ENCODE results near the gene XPNPEP3.
"Not testable (repeated sequence)": the region's sequence is repeated elsewhere in the genome, so short reads cannot be mapped to it uniquely, and the experiment has no call there.

DNA sequence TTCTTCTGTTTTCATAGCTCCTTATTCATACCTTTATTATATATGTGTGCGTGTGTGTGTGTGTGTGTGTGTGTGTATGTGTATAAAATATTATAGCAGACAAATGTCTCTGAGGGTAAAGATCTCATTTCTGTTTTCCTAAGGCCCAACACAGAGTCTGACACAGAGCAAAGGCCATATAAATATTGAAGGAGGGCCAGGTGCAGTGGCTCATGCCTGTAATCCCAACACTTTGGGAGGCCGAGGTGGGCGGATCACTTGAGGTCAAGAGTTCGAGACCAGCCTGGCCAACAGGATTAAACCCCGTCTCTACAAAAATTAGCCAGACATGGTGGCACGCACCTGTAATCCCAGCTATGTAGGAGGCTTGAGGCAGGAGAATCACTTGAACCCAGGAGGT, 11.4 kb downstream of the XPNPEP3 start:
- TF ChIP-seq, protein P1, sequence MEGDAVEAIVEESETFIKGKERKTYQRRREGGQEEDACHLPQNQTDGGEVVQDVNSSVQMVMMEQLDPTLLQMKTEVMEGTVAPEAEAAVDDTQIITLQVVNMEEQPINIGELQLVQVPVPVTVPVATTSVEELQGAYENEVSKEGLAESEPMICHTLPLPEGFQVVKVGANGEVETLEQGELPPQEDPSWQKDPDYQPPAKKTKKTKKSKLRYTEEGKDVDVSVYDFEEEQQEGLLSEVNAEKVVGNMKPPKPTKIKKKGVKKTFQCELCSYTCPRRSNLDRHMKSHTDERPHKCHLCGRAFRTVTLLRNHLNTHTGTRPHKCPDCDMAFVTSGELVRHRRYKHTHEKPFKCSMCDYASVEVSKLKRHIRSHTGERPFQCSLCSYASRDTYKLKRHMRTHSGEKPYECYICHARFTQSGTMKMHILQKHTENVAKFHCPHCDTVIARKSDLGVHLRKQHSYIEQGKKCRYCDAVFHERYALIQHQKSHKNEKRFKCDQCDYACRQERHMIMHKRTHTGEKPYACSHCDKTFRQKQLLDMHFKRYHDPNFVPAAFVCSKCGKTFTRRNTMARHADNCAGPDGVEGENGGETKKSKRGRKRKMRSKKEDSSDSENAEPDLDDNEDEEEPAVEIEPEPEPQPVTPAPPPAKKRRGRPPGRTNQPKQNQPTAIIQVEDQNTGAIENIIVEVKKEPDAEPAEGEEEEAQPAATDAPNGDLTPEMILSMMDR (IDR thresholded peaks at IDR 0.05; ENCODE audit: low read length) = not testable (repeated sequence)
- TF ChIP-seq EZH2phosphoT487 (IDR thresholded peaks at IDR 0.05; ENCODE audit: low read length); EZH2 (optimal IDR thresholded peaks at IDR 0.05; ENCODE audit: low read depth, low read length): not testable (repeated sequence)

Data from MM.1S (cell line).